Natural killer cell (primary cell): ENCODE measurements around the gene GIT2. TPM values are rescaled to one million over a fixed set of nuclear protein-coding genes. Genes with fewer than 3 reads are reported as not detected.

Experiments used
- ATAC-seq, 3 donors: fragments of 150-1000 bp in 2 of 3; fragments of 200-7000 bp in 1 of 3; cut with Tn5 transposase; 1 replicate in 1 of 3; 2 replicates in 2 of 3; pipeline ENCODE4 v1.10.0; 2021; ENCODE audit warnings: mild to moderate bottlenecking in 2 of 3, moderate library complexity in 2 of 3
- DNase-seq, 2 donors: peaks; one replicate each; pipeline versions ENCODE4 v3.0.0 to v3.0.0-alpha.2; 2013 to 2021; ENCODE audit warnings: mixed read lengths in 1 of 2
- H3K27ac ChIP-seq: one replicate; pipeline ENCODE4 v1.5.1; 2013; ENCODE audit warnings: mild to moderate bottlenecking, low read length
- H3K27me3 ChIP-seq: one replicate; pipeline ENCODE4 v1.6.1; 2013; ENCODE audit warnings: low read length; ENCODE audit not compliant: control insufficient read depth, insufficient read depth
- H3K36me3 ChIP-seq: one replicate; pipeline ENCODE4 v1.6.1; 2013; ENCODE audit warnings: low read length; ENCODE audit not compliant: control insufficient read depth, insufficient read depth
- H3K4me1 ChIP-seq: one replicate; pipeline ENCODE4 v1.6.1; 2013; ENCODE audit warnings: low read length; ENCODE audit not compliant: control insufficient read depth, insufficient read depth
- H3K4me3 ChIP-seq: one replicate; pipeline ENCODE4 v1.5.1; 2013; ENCODE audit warnings: low read length
- H3K9me3 ChIP-seq: one replicate; pipeline ENCODE4 v1.6.1; 2013; ENCODE audit warnings: low read length; ENCODE audit not compliant: control insufficient read depth, insufficient read depth
- H3K27ac Mint-ChIP-seq, 2 donors: one replicate each; pipeline ENCODE4 v1.8.0; 2022; ENCODE audit warnings: mild to moderate bottlenecking in 2 of 2, mixed read lengths in 2 of 2, moderate library complexity in 1 of 2
- H3K27me3 Mint-ChIP-seq, 2 donors: one replicate each; pipeline ENCODE4 v1.8.0; 2022; ENCODE audit warnings: low read depth in 2 of 2, mixed read lengths in 2 of 2
- H3K36me3 Mint-ChIP-seq: one replicate; pipeline ENCODE4 v1.8.0; 2022; ENCODE audit warnings: mixed read lengths
- H3K4me1 Mint-ChIP-seq, 2 donors: one replicate each; pipeline ENCODE4 v1.8.0; 2022; ENCODE audit warnings: mixed read lengths in 2 of 2
- H3K4me3 Mint-ChIP-seq: one replicate; pipeline ENCODE4 v1.8.0; 2022; ENCODE audit warnings: mild to moderate bottlenecking, moderate library complexity, mixed read lengths
- H3K9me3 Mint-ChIP-seq, 2 donors: one replicate each; pipeline ENCODE4 v1.8.0; 2022; ENCODE audit warnings: mixed read lengths in 2 of 2
- CTCF ChIP-seq: fragments of 200-600 bp; IDR thresholded peaks from one replicate; pipeline ENCODE4 v1.8.0; 2022; ENCODE audit warnings: antibody characterized with exemption
- whole genome bisulfite sequencing: methylation state at CpG from one replicate; pipeline ENCODE4 v1.1.7; 2013; ENCODE audit warnings: missing lambda C conversion rate; ENCODE audit not compliant: insufficient coverage; 5-methylcytosine and 5-hydroxymethylcytosine counted together
- intact Hi-C: fragments of 100-400 bp; cut with micrococcal nuclease; formaldehyde crosslinking; loops from one replicate; pipeline ENCODE4 v1.14.2; 2022
- total RNA-seq, 4 donors: library from RNA; stranded (reverse); fragments of 120-200 nt in 1 of 4; gene quantifications; one replicate each; pipeline versions ENCODE4 v1.2.3 to v1.2.4, GENCODE V29; 2013 to 2022

Gene GIT2
- total RNA-seq, 3 donors from 2014 or later (not counting 1 experiment from before 2014, with no cell fraction given) = 98.8 to 118 (median 117) TPM

- peaks cover 2% of the 10 kb centered on the region for H3K36me3 ChIP-seq
- Mint-ChIP-seq H3K4me3 (peak overlapping the region; percentile 97), H3K9me3 (no peaks in the 10 kb centered on the region), H3K27ac (peak overlapping the region; percentile 82 to 96), H3K27me3 (no peaks in the 10 kb centered on the region), H3K36me3 (no peaks in the 10 kb centered on the region), H3K4me1 (peaks cover 41 to 61% of the 10 kb centered on the region in 2 donors)
- WGBS = under 1% methylated on average over 25 of the region's 27 CpGs
- DNase-seq (no peak), ATAC-seq (no peak)
- H3K9me3 ChIP-seq = no peaks in the 10 kb centered on the region
- peak overlapping the region; percentile 89 for H3K4me3 ChIP-seq
- intact Hi-C loops = loop anchor here (5.0 to 10.0 kb wide), 5 partner anchors 48 to 427 kb away; partner anchors contain the start of genes C12orf76, FAM222A, GLTP and MMAB
- H3K4me1 ChIP-seq = peaks cover 53% of the 10 kb centered on the region
- peak overlapping the region; percentile 50 for H3K27ac ChIP-seq
- no peaks in the 10 kb centered on the region for H3K27me3 ChIP-seq
- no peak for TF ChIP-seq CTCF
These were observed 3.4 kb upstream of the GIT2 start for GRCh38 chr12:109999649-109999971.

GRCh38 chr12:109998904-109999648 lies 2.9 kb upstream of the GIT2 start, which contains the start of gene ANKRD13A:
Gene ANKRD13A, plus strand, starts transcription at chr12:109999430. Its CDS starts 259 bp downstream, at chr12:109999689.
- under 1% methylated on average over 62 of the region's 62 CpGs for WGBS
- ATAC-seq (peak; percentile 75 to 91 (median 79)), DNase-seq (peak; percentile 83 to 96)
- Mint-ChIP-seq H3K9me3 (no peaks in the 10 kb centered on the region), H3K4me1 (peaks cover 46 to 67% of the 10 kb centered on the region in 2 donors), H3K27me3 (no peaks in the 10 kb centered on the region), H3K4me3 (peak within 1 kb of the TSS; percentile 97), H3K27ac (peak within 1 kb of the TSS; percentile 93 to 96), H3K36me3 (no peaks in the 10 kb centered on the region)
- Histone ChIP-seq H3K36me3 (peaks cover 2% of the 10 kb centered on the region), H3K4me3 (peak within 1 kb of the TSS; percentile 89), H3K27ac (peak within 1 kb of the TSS; percentile 96), H3K27me3 (no peaks in the 10 kb centered on the region), H3K9me3 (no peaks in the 10 kb centered on the region), H3K4me1 (peaks cover 49% of the 10 kb centered on the region)
- intact Hi-C loops = loop anchor here (5.0 to 10.0 kb wide), 5 partner anchors 48 to 427 kb away; partner anchors contain the start of genes C12orf76, FAM222A, GLTP and MMAB
- no peak for TF ChIP-seq CTCF

GRCh38 chr12:109998241-109998903 lies 2.2 kb upstream of the GIT2 start:
- Mint-ChIP-seq H3K27ac (peak overlapping the region; percentile 93 to 96), H3K36me3 (no peaks in the 10 kb centered on the region), H3K27me3 (no peaks in the 10 kb centered on the region), H3K9me3 (no peaks in the 10 kb centered on the region), H3K4me1 (peaks cover 47 to 69% of the 10 kb centered on the region in 2 donors), H3K4me3 (peak overlapping the region; percentile 91)
- TF ChIP-seq CTCF = no peak
- ATAC-seq = no peak
- H3K27me3 ChIP-seq = no peaks in the 10 kb centered on the region
- peak overlapping the region; percentile 96 for H3K27ac ChIP-seq
- H3K4me3 ChIP-seq = peak overlapping the region; percentile 89
- peaks cover 42% of the 10 kb centered on the region for H3K4me1 ChIP-seq
- DNase-seq = peak in 1 of 2 donors; percentile 21
- intact Hi-C loops = loop anchor here (5.0 to 10.0 kb wide), 5 partner anchors 49 to 426 kb away; partner anchors contain the start of genes C12orf76, FAM222A, GLTP and MMAB
- H3K36me3 ChIP-seq = peaks cover under 1% of the 10 kb centered on the region
- H3K9me3 ChIP-seq = no peaks in the 10 kb centered on the region
- 60% methylated on average over 8 of the region's 9 CpGs for WGBS
